Omental fat pad (tissue), 4 donors: Measurements from ENCODE around the gene CLEC2D. TPM values are rescaled to one million over a fixed set of nuclear protein-coding genes. Genes with fewer than 3 reads are reported as not detected.

ENCODE experiments used
- ATAC-seq: fragments of 150-250 bp; one replicate; pipeline ENCODE4 v1.9.1; 2016; ENCODE audit warnings: mild to moderate bottlenecking, moderate library complexity; ENCODE audit not compliant: low FRiP score
- DNase-seq: peaks from one replicate; pipeline ENCODE4 v3.0.0-alpha.2; 2019; ENCODE audit warnings: low spot score
- CTCF ChIP-seq, 3 donors: fragments of 450-650 bp; IDR thresholded peaks; one replicate each; pipeline ENCODE4 v1.5.1; 2016 to 2017; ENCODE audit warnings: antibody characterized with exemption in 3 of 3, mild to moderate bottlenecking in 3 of 3, moderate library complexity in 2 of 3
- total RNA-seq, 4 donors: library from RNA; depleted of rRNA; stranded (reverse); fragments of >200 nt; gene quantifications; one replicate each; pipeline ENCODE4 v1.1.0, GENCODE V29; 2016

CLEC2D gene
- total RNA-seq = 10 to 100 TPM; 10.4 to 20.5 (median 14.8) TPM

GRCh38 chr12:9669534-9669933 lies at the start of gene CLEC2D:
CLEC2D (plus strand) TSS chr12:9669713; CDS start chr12:9669735, 22 bp downstream.
- TF ChIP-seq CTCF (IDR thresholded peaks at IDR 0.05) = no peak
- ATAC-seq = no peak
- DNase-seq = no peak

DNA sequence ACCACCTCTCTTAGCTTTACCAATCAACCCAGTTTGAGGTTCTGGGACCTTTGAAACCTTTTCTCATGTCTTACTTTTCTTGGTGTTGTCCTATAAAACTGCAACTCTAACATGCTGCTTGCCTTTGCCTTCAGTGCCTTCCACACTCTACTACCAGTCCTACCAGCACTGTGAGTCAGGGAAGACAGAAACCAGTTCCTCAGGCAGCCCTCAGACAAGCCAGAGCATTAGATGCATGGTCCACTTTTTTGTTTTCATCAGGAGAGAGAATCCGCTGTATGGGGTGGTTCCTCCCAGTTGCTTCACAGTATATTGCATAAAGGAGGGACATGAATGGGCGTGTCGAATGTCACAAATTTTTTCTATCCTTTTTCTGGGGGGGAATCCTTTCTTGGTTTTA lies 44.5 kb upstream of the CLEC2D start:
- no peak for TF ChIP-seq CTCF (IDR thresholded peaks at IDR 0.05)
- DNase-seq (no peak), ATAC-seq (no peak)

- DNase-seq (no peak), ATAC-seq (no peak)
- no peak for TF ChIP-seq CTCF (IDR thresholded peaks at IDR 0.05)
Measured at GRCh38 chr12:9626291-9626690, 43.2 kb upstream of the CLEC2D start.

GRCh38 chr12:9626821-9627220 lies 42.7 kb upstream of the CLEC2D start:
- no peak for TF ChIP-seq CTCF (IDR thresholded peaks at IDR 0.05)
- DNase-seq = no peak
- no peak for ATAC-seq

DNA sequence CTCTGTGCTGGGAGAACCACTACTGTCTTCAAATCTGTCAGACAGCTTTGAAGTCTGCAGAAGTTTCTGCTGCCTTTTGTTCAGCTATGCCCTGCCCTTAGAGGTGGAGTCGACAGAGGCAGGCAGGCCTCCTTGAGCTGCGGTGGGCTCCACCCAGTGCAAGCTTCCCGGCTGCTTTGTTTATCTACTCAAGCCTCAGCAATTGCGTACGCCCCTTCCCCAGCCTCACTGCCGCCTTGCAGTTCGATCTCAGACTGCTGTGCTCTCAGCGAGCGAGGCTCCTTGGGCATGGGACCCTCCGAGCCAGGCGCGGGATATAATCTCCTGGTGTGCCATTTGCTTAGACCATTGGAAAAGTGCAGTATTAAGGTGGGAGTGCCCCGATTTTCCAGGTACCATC lies 36.7 kb upstream of the CLEC2D start:
- ATAC-seq = no peak
- no peak for TF ChIP-seq CTCF (IDR thresholded peaks at IDR 0.05)
- DNase-seq = no peak

- ATAC-seq = peak; percentile 51
- no peak for TF ChIP-seq CTCF (IDR thresholded peaks at IDR 0.05)
- peak; percentile 54 for DNase-seq
Measured at GRCh38 chr12:9634177-9634803, 35.2 kb upstream of the CLEC2D start.

DNA sequence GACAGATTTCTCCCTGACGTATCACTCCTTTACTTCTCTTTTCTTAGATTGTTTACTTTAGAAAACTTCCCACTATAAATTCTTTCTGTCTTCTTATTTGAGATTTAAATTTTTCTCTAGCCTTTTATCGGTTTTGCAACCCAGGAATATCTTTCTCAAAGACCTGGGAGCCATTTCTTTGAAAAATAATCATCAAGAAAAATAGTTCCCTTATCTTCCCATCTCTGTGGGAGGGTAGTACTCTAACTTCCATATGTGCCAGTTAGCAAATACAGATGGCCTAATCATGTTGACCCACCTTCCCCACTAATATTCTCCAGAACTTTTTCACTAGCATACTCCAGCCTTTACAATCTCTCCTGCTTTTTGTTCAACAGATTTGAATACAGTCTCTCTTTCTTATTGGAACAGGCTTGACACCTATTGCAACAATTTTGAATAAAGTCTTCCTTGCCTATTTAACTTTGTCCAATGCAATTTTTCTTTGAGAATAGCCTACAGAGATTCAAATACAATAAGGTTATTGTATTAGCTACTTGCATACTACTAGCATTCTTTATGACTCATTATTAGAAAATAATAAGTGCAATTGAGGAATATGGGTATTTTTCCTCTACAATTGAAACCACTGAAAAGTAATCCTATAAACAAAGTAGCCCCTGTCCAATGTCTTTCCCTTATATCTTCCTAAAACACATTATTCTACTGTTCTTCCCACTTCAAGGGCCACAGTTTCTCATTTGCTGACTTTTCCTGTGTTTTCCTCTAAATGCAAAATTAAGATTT lies 34.4 kb upstream of the CLEC2D start:
- ATAC-seq (no peak), DNase-seq (no peak)
- no peak for TF ChIP-seq CTCF (IDR thresholded peaks at IDR 0.05)
